NOMO-1 treated with dmso at 0.1 percent for 144 hours (cell line): ENCODE measurements around the gene TBX15.

ENCODE experiments used
- DNase-seq: peaks from one replicate; lab custom pipeline; 2025; ENCODE audit not compliant: unreplicated experiment; lab: John Stamatoyannopoulos, UW

Gene TBX15

GRCh38 chr1:118899340-118899739, 88.8 kb downstream of the TBX15 start:
- DNase-seq = no peak

- no peak for DNase-seq
Observed at GRCh38 chr1:118898712-118899111, 89.4 kb downstream of the TBX15 start.

- no peak for DNase-seq
Observed at GRCh38 chr1:118896416-118896815, 91.7 kb downstream of the TBX15 start.

GRCh38 chr1:118894836-118895235, 93.3 kb downstream of the TBX15 start:
- DNase-seq = no peak

- no peak for DNase-seq
Observed at GRCh38 chr1:118890851-118891384, 97.2 kb downstream of the TBX15 start.

- no peak for DNase-seq
Observed at GRCh38 chr1:118884946-118885345, 103.2 kb downstream of the TBX15 start.

GRCh38 chr1:118881751-118882150, 106.4 kb downstream of the TBX15 start:
- no peak for DNase-seq

GRCh38 chr1:118878661-118879060, 109.5 kb downstream of the TBX15 start:
- DNase-seq = no peak

GRCh38 chr1:118877668-118878396, 110.3 kb downstream of the TBX15 start:
- no peak for DNase-seq

GRCh38 chr1:118871582-118872171, 116.5 kb downstream of the TBX15 start:
- DNase-seq = no peak

GRCh38 chr1:118868387-118868786, 119.8 kb downstream of the TBX15 start:
- DNase-seq = no peak

GRCh38 chr1:118866330-118866729, 121.8 kb downstream of the TBX15 start:
- no peak for DNase-seq

- DNase-seq = no peak
Observed at GRCh38 chr1:118863688-118864087, 124.5 kb downstream of the TBX15 start.

- DNase-seq = no peak
Observed at GRCh38 chr1:118862755-118863154, 125.4 kb downstream of the TBX15 start.

GRCh38 chr1:118861216-118861615, 126.9 kb downstream of the TBX15 start:
- DNase-seq = no peak

- no peak for DNase-seq
Observed at GRCh38 chr1:118859999-118860398, 128.1 kb downstream of the TBX15 start.

GRCh38 chr1:118846443-118846842, 141.7 kb downstream of the TBX15 start:
- no peak for DNase-seq

- peak; percentile 25 for DNase-seq
Observed at GRCh38 chr1:118842452-118843201, 145.5 kb downstream of the TBX15 start.

- peak; percentile 38 for DNase-seq
Observed at GRCh38 chr1:118841521-118841920, 146.6 kb downstream of the TBX15 start.
